Trophoblast cell (in vitro differentiated cells and primary cell): ENCODE measurements around the gene CCNG1.

Experiments used
- DNase-seq, 2 donors: peaks; one replicate each; pipeline ENCODE4 v3.0.0-alpha.2; 2016
- H2AFZ ChIP-seq: 2 replicates; pipeline ENCODE4 v1.6.1; 2013; ENCODE audit warnings: low read length, moderate library complexity, mild to moderate bottlenecking; ENCODE audit not compliant: insufficient read depth, poor library complexity
- H2AK5ac ChIP-seq: 2 replicates; pipeline ENCODE4 v1.6.1; 2013; ENCODE audit warnings: mild to moderate bottlenecking, low read length
- H2BK120ac ChIP-seq: 2 replicates; pipeline ENCODE4 v1.6.1; 2013; ENCODE audit warnings: low read length, mild to moderate bottlenecking, moderate library complexity; ENCODE audit not compliant: insufficient read depth, poor library complexity
- H2BK12ac ChIP-seq: 2 replicates; pipeline ENCODE4 v1.6.1; 2013; ENCODE audit warnings: mild to moderate bottlenecking, low read length, moderate library complexity
- H2BK5ac ChIP-seq: 2 replicates; pipeline ENCODE4 v1.6.1; 2013; ENCODE audit warnings: low read length, low read depth, moderate library complexity, mild to moderate bottlenecking; ENCODE audit not compliant: poor library complexity
- H3K14ac ChIP-seq: 2 replicates; pipeline ENCODE4 v1.6.1; 2013; ENCODE audit warnings: mild to moderate bottlenecking, low read length
- H3K18ac ChIP-seq: 2 replicates; pipeline ENCODE4 v1.6.1; 2013; ENCODE audit warnings: mild to moderate bottlenecking, low read length
- H3K23ac ChIP-seq: 2 replicates; pipeline ENCODE4 v1.6.1; 2013; ENCODE audit warnings: low read length
- H3K27ac ChIP-seq: 2 replicates; pipeline ENCODE4 v1.5.1; 2013; ENCODE audit warnings: low read depth, mild to moderate bottlenecking, inconsistent platforms, low read length, moderate library complexity
- H3K27me3 ChIP-seq: 2 replicates; pipeline ENCODE4 v1.6.1; 2013; ENCODE audit warnings: inconsistent platforms, mild to moderate bottlenecking, low read length, moderate library complexity; ENCODE audit not compliant: insufficient read depth
- H3K36me3 ChIP-seq, 2 experiments: 1 replicate in 1 of 2; 2 replicates in 1 of 2; pipeline ENCODE4 v1.6.1; 2013; ENCODE audit warnings: low read length in 2 of 2, mild to moderate bottlenecking in 2 of 2, moderate library complexity in 1 of 2; ENCODE audit not compliant: insufficient read depth in 2 of 2, control insufficient read depth in 1 of 2
- H3K4ac ChIP-seq: 2 replicates; pipeline ENCODE4 v1.6.1; 2013; ENCODE audit warnings: low read depth, mild to moderate bottlenecking, low read length, moderate library complexity
- H3K4me1 ChIP-seq, 2 experiments: 1 replicate in 1 of 2; 2 replicates in 1 of 2; pipeline ENCODE4 v1.6.1; 2013; ENCODE audit warnings: low read length in 2 of 2, mild to moderate bottlenecking in 2 of 2, moderate library complexity in 1 of 2; ENCODE audit not compliant: insufficient read depth in 2 of 2, control insufficient read depth in 1 of 2
- H3K4me2 ChIP-seq: 2 replicates; pipeline ENCODE4 v1.6.1; 2013; ENCODE audit warnings: inconsistent platforms, mild to moderate bottlenecking, low read length, moderate library complexity
- H3K4me3 ChIP-seq: 2 replicates; pipeline ENCODE4 v1.5.1; 2013; ENCODE audit warnings: mild to moderate bottlenecking, low read depth, low read length, inconsistent platforms
- H3K79me1 ChIP-seq: one replicate; pipeline ENCODE4 v1.6.1; 2013; ENCODE audit warnings: low read length
- H3K79me2 ChIP-seq: 2 replicates; pipeline ENCODE4 v1.6.1; 2013; ENCODE audit warnings: low read length, mild to moderate bottlenecking; ENCODE audit not compliant: control insufficient read depth, insufficient read depth, poor library complexity
- H3K9ac ChIP-seq: 2 replicates; pipeline ENCODE4 v1.6.1; 2013; ENCODE audit warnings: mild to moderate bottlenecking, low read length
- H3K9me3 ChIP-seq: 2 replicates; pipeline ENCODE4 v1.6.1; 2013; ENCODE audit warnings: low read depth, mild to moderate bottlenecking, control low read depth, inconsistent platforms, low read length; ENCODE audit not compliant: insufficient read depth
- H4K12ac ChIP-seq: 2 replicates; pipeline ENCODE4 v1.6.1; 2013; ENCODE audit warnings: low read depth, mild to moderate bottlenecking, low read length, moderate library complexity
- H4K8ac ChIP-seq: 2 replicates; pipeline ENCODE4 v1.6.1; 2013; ENCODE audit warnings: low read depth, mild to moderate bottlenecking, low read length, moderate library complexity
- H4K91ac ChIP-seq: one replicate; pipeline ENCODE4 v1.6.1; 2013; ENCODE audit warnings: low read depth, mild to moderate bottlenecking, low read length, moderate library complexity
- WGBS: extraction: QIAGEN DNeasy Blood & Tissue Kit; methylation state at CpG from one replicate; pipeline ENCODE4 v1.1.7; 2013; ENCODE audit warnings: missing lambda C conversion rate; ENCODE audit not compliant: insufficient read length, insufficient coverage; ENCODE audit errors: extremely low coverage; 5-methylcytosine and 5-hydroxymethylcytosine counted together

CCNG1 gene

DNA sequence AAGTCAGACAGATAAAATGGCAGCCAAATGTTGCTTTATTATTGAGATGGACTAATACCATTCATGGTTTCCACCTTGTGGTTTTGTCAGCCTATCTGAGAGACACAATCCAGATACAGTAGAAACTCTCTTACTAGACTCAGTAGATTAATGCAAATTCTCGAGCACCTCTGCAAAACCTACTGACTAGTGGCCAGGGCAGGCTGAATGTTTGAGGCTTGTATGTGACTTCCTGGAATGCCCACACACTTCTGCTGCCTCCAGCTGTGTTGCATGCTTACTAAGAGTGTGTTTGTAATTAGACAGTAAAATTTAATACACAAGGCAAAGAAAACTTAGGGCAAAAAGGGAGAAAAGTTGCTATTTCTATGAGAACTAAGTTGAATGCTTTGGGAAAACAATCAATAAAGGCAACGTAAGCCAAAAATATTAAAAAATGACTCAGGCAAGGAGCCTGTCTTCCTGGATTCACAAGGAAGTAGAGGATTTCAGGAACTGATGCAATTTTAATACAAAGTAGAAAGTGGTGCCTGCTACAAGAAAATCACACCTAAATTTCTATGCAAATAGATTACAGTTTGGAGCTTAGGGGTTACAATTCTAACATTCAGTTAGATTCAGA is 30.2 kb upstream of the CCNG1 start:
- Histone ChIP-seq H4K8ac (no peak overlapping the region), H2BK5ac (no peak overlapping the region), H3K23ac (no peak overlapping the region), H3K36me3 (no peaks in the 10 kb centered on the region), H3K4me3 (no peak overlapping the region), H3K18ac (no peak overlapping the region), H3K79me1 (no peaks in the 10 kb centered on the region), H3K9me3 (no peaks in the 10 kb centered on the region), H2AFZ (no peak overlapping the region), H3K9ac (no peak overlapping the region), H3K14ac (no peak overlapping the region), H3K27ac (no peak overlapping the region), H2BK120ac (no peak overlapping the region), H3K4me2 (no peak overlapping the region), H2AK5ac (no peak overlapping the region), H3K79me2 (no peaks in the 10 kb centered on the region), H2BK12ac (no peak overlapping the region), H3K4me1 (no peaks in the 10 kb centered on the region), H3K4ac (no peak overlapping the region), H3K27me3 (no peaks in the 10 kb centered on the region), H4K12ac (no peak overlapping the region), H4K91ac (no peak overlapping the region)
- no peak for DNase-seq
- no CpG with 5 or more reads among the region's 2 CpGs for WGBS

DNA sequence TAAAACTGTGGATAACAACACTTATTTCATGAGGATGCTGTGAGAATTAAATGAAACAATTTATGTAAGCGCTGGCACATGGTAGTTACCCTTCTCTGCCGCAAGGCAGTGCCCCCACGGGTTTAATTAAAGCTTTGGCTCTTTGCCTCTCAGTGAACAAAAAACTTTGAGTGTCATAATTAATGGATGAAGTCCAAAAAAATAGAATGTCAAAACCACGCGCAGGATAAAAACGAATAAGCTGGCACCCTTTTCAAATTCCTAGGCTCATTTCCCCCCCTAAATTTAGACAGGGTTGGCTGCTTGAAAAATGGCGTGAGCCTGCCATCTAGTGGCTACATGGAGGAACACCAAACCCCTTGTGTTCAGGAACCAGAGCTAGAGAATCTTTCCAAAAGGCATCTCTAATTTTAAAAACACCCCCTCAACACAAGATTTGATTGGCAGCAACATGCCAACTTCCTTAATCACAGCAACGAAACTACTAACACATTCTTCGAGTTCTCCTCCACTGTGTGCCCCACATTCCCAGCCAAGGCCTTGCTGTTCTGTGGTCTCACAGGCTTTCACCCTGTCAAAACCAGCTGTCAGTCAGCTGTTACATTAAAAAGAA is 29.0 kb upstream of the CCNG1 start:
- H4K91ac ChIP-seq: no peak overlapping the region
- WGBS: no CpG with 5 or more reads among the region's 9 CpGs
- no peak overlapping the region for H3K4me2 ChIP-seq
- H2AK5ac ChIP-seq: no peak overlapping the region
- H3K4me3 ChIP-seq: no peak overlapping the region
- no peaks in the 10 kb centered on the region for H3K79me1 ChIP-seq
- no peak overlapping the region for H4K8ac ChIP-seq
- no peaks in the 10 kb centered on the region for H3K4me1 ChIP-seq
- H3K14ac ChIP-seq: no peak overlapping the region
- no peaks in the 10 kb centered on the region for H3K36me3 ChIP-seq
- no peaks in the 10 kb centered on the region for H3K9me3 ChIP-seq
- H2BK12ac ChIP-seq: no peak overlapping the region
- peak; percentile 9 to 64 for DNase-seq
- H3K4ac ChIP-seq: no peak overlapping the region
- no peak overlapping the region for H2AFZ ChIP-seq
- H4K12ac ChIP-seq: no peak overlapping the region
- no peak overlapping the region for H3K27ac ChIP-seq
- no peak overlapping the region for H2BK5ac ChIP-seq
- no peak overlapping the region for H3K9ac ChIP-seq
- no peaks in the 10 kb centered on the region for H3K79me2 ChIP-seq
- no peak overlapping the region for H3K23ac ChIP-seq
- H2BK120ac ChIP-seq: no peak overlapping the region
- H3K18ac ChIP-seq: no peak overlapping the region
- no peaks in the 10 kb centered on the region for H3K27me3 ChIP-seq

DNA sequence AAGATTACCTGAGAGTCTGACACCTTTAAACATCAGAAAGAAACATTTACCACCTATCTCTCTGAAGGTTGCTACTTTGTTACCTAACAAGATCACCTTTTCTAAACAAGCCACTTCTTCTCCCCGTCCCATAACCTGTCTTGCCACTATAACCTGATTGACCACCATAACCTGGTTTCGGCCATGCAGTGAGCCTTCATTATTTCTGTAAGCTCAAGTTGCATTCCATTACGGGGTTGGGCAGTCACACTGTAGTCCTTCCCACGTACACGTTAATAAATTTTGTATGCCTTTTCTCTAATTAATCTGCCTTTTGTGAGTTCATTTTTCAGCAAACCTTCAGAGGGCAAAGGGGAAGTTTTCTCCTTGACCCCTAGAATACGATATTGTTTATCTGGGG is 28.0 kb upstream of the CCNG1 start:
- Histone ChIP-seq H3K36me3 (no peaks in the 10 kb centered on the region), H3K27me3 (no peaks in the 10 kb centered on the region)

DNA sequence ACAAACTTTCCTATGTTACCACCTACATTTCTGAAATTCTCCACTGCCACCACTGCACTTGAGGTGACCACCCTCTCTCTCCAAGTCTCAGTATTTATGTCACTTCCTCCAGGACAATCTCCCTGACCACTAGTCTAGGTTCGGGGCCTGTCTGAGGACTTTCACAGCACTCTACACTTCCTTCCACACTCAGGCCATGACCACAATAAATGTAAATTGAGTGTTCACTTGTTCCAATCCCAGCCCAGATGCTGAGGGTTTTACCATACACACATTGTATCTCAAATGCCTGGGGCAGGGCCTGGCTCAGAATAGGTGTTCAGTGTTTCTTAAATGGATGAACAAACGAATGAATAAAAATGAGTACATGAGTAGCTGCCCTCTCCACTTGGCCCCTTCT is 26.9 kb upstream of the CCNG1 start:
- DNase-seq: no peak
- no peaks in the 10 kb centered on the region for H3K79me1 ChIP-seq
- no peak overlapping the region for H3K9ac ChIP-seq
- no peak overlapping the region for H3K27ac ChIP-seq
- no peak overlapping the region for H2BK120ac ChIP-seq
- H3K4me2 ChIP-seq: no peak overlapping the region
- H3K23ac ChIP-seq: no peak overlapping the region
- no peak overlapping the region for H3K14ac ChIP-seq
- H3K18ac ChIP-seq: no peak overlapping the region
- no CpG with 5 or more reads among the region's 2 CpGs for WGBS
- H2AK5ac ChIP-seq: no peak overlapping the region
- H3K36me3 ChIP-seq: no peaks in the 10 kb centered on the region
- H4K8ac ChIP-seq: no peak overlapping the region
- no peak overlapping the region for H4K91ac ChIP-seq
- no peaks in the 10 kb centered on the region for H3K4me1 ChIP-seq
- H2BK12ac ChIP-seq: no peak overlapping the region
- no peak overlapping the region for H2BK5ac ChIP-seq
- H2AFZ ChIP-seq: no peak overlapping the region
- H3K9me3 ChIP-seq: no peaks in the 10 kb centered on the region
- no peak overlapping the region for H3K4ac ChIP-seq
- no peaks in the 10 kb centered on the region for H3K27me3 ChIP-seq
- H4K12ac ChIP-seq: no peak overlapping the region
- H3K79me2 ChIP-seq: no peaks in the 10 kb centered on the region
- no peak overlapping the region for H3K4me3 ChIP-seq

More for the DNA sequence above, 28.0 kb upstream of the CCNG1 start:
- Histone ChIP-seq H4K91ac (no peak overlapping the region), H3K79me1 (no peaks in the 10 kb centered on the region), H3K23ac (no peak overlapping the region), H3K14ac (no peak overlapping the region), H3K79me2 (no peaks in the 10 kb centered on the region), H2BK5ac (no peak overlapping the region), H2BK120ac (no peak overlapping the region), H3K9ac (no peak overlapping the region), H3K4me3 (no peak overlapping the region), H3K4me2 (no peak overlapping the region), H3K27ac (no peak overlapping the region), H4K12ac (no peak overlapping the region), H2AK5ac (no peak overlapping the region), H4K8ac (no peak overlapping the region), H3K18ac (no peak overlapping the region), H2BK12ac (no peak overlapping the region), H3K4me1 (no peaks in the 10 kb centered on the region), H3K9me3 (no peaks in the 10 kb centered on the region), H3K4ac (no peak overlapping the region), H2AFZ (no peak overlapping the region)
- DNase-seq: peak in 1 of 2 donors; percentile 8
- no CpG with 5 or more reads among the region's 6 CpGs for WGBS
